DND-41 (cell line): ENCODE results near the gene AJAP1.

Experiments
- CTCF ChIP-seq: IDR thresholded peaks from 2 replicates; pipeline ENCODE4 v1.5.1; 2012; ENCODE audit warnings: borderline replicate concordance, low read length, moderate library complexity, mild to moderate bottlenecking; ENCODE audit not compliant: poor library complexity, severe bottlenecking; ENCODE audit errors: extremely low read depth
- EZH2 ChIP-seq: IDR thresholded peaks from 3 replicates; pipeline ENCODE4 v1.6.1; 2012; ENCODE audit warnings: borderline replicate concordance, low read depth, mild to moderate bottlenecking, moderate library complexity, low read length, inconsistent platforms; ENCODE audit not compliant: severe bottlenecking

- TF ChIP-seq CTCF (no peak), EZH2 (no peak)
These were observed 21.2 kb downstream of the AJAP1 start for GRCh38 chr1:4675454-4676186.
